Measurements from ENCODE around the gene LRP2BP.
"Not testable (repeated sequence)": the region's sequence is repeated elsewhere in the genome, so short reads cannot be mapped to it uniquely, and the experiment has no call there.

LRP2BP gene

DNA sequence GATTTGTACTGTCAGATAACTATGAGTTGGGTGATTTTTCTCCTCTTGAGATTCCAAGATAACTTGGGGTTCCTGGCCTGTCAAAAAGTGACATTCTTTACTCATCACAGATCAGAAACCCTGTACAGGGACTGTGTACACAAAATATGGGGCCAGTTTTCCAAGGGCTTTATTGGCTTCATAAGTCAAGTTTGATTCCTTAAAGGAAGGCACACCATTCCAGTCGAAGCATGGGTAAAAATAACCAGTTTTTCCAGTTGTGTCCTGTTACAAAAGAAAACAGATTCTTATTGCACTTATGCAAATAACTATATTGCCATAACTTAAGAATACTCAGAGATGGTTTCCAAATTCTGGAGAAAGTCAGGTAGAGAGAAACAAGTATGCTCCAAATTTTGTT is 70.0 kb downstream of the LRP2BP start:
- not testable (repeated sequence) for DNase-seq (ENCODE audit: low read depth)

- not testable (repeated sequence) for DNase-seq (ENCODE audit: low read depth)
Observed at GRCh38 chr4:185324361-185324760, 71.4 kb downstream of the LRP2BP start.

GRCh38 chr4:185323606-185324005 is 72.1 kb downstream of the LRP2BP start:
- no peak for DNase-seq (ENCODE audit: low read depth)

- DNase-seq (ENCODE audit: low read depth), result no peak
Observed at GRCh38 chr4:185322803-185323202, 72.9 kb downstream of the LRP2BP start.

DNA sequence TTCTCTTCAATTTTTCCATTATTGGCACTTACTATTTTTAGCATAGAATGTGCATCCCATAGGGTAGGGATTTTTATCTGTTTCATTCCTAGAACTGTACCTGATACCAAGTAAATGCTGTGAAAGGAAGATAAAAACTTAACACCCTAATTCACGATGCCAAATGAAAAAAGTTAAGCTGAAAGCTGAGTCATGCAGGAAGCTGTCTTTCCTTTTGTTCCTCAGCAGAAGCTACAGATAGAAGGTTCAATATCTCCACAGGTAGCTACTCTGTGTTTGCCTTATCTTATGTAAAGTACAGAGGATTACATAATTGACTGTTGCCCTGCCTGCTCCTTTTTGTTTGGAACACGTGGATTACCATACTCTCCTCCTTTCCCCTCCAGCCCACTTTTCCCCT is 77.0 kb downstream of the LRP2BP start:
- no peak for DNase-seq (ENCODE audit: low read depth)

DNA sequence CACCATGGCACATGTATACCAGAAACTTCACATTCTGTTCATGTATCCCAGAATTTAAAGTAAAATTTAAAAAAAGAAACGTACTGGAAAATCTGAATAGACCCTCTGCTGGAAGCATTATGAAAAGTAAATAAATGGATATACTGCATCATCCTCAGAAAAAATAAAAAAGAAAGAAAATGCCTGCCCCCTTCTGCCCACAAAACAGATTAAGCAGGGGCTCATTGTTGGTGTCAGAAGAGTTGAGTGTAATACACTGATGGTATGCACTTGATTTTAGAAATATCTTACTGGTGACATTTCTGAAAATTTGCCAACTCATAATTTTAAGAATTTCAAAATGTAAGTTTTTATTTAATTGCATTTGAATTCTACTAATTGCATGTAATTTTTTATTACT is 77.8 kb downstream of the LRP2BP start:
- no peak for DNase-seq (ENCODE audit: low read depth)

GRCh38 chr4:185317462-185317861 is 78.3 kb downstream of the LRP2BP start:
- DNase-seq (ENCODE audit: low read depth), result not testable (repeated sequence)

All from activated T-cell treated with anti-CD3 and anti-CD28 coated beads for 48 hours (primary cell).